OCI-LY3 (cell line): ENCODE results near the gene AOC3.
"Not testable (repeated sequence)": the region's sequence is repeated elsewhere in the genome, so short reads cannot be mapped to it uniquely, and the experiment has no call there.

ENCODE experiments used
- H2AFZ ChIP-seq: fragments of 200-600, 300-600 bp; shearing (Covaris generic); 2 replicates; pipeline ENCODE4 v1.6.0; 2014; ENCODE audit warnings: antibody characterized with exemption, low read depth, low read length
- H3K27ac ChIP-seq: fragments of 200-600, 300-600 bp; sonication (generic); 2 replicates; pipeline ENCODE4 v1.5.1; 2014; ENCODE audit warnings: mild to moderate bottlenecking, low read length, moderate library complexity, mixed read lengths
- H3K27me3 ChIP-seq: fragments of 200-600, 300-600 bp; sonication (generic); 2 replicates; pipeline ENCODE4 v1.6.1; 2014; ENCODE audit warnings: low read depth, low read length, mixed read lengths
- H3K36me3 ChIP-seq: fragments of 200-600, 300-600 bp; sonication (generic); replicated peaks from 2 replicates; pipeline ENCODE3; 2014; ENCODE audit warnings: low read depth, low read length, mixed read lengths
- H3K4me1 ChIP-seq: fragments of 300-600, 200-600 bp; sonication (generic); 2 replicates; pipeline ENCODE4 v1.6.1; 2014; ENCODE audit warnings: low read length, mixed read lengths
- H3K4me2 ChIP-seq: fragments of 200-600, 300-600 bp; sonication (generic); 2 replicates; pipeline ENCODE4 v1.6.1; 2014; ENCODE audit warnings: low read length, mixed read lengths
- H3K4me3 ChIP-seq: fragments of 300-600, 200-600 bp; sonication (generic); 2 replicates; pipeline ENCODE4 v1.5.1; 2014; ENCODE audit warnings: antibody characterized with exemption, mild to moderate bottlenecking, low read length, moderate library complexity
- H3K79me2 ChIP-seq: fragments of 300-600, 200-600 bp; shearing (Covaris generic); 2 replicates; pipeline ENCODE4 v1.6.1; 2014; ENCODE audit warnings: mild to moderate bottlenecking, low read length, mixed read lengths
- H3K9ac ChIP-seq: fragments of 300-600, 200-600 bp; shearing (Covaris generic); 2 replicates; pipeline ENCODE4 v1.6.0; 2014; ENCODE audit warnings: mild to moderate bottlenecking, low read length, moderate library complexity
- H3K9me3 ChIP-seq: fragments of 200-600, 300-600 bp; shearing (Covaris generic); 2 replicates; pipeline ENCODE4 v1.6.1; 2014; ENCODE audit warnings: low read length, mixed read lengths; ENCODE audit not compliant: insufficient read depth
- H4K20me1 ChIP-seq: fragments of 200-600, 300-600 bp; sonication (generic); 2 replicates; pipeline ENCODE4 v1.6.1; 2016; ENCODE audit warnings: low read length, mixed read lengths; ENCODE audit not compliant: insufficient read depth
- CTCF ChIP-seq: fragments of 200-600, 300-600 bp; sonication (generic); IDR thresholded peaks from 2 replicates; pipeline ENCODE4 v1.5.1; 2014; ENCODE audit warnings: antibody characterized with exemption, low read length, low read depth
- EZH2phosphoT487 ChIP-seq: fragments of 200-600 bp; shearing (Covaris generic); IDR thresholded peaks from 2 replicates; pipeline ENCODE4 v1.6.1; 2018; ENCODE audit warnings: antibody characterized with exemption, mixed run types, low read depth

AOC3 gene

GRCh38 chr17:42855048-42855596 is 4.1 kb downstream of the AOC3 start:
- no peaks in the 10 kb centered on the region for H3K79me2 ChIP-seq
- H3K4me1 ChIP-seq, result no peaks in the 10 kb centered on the region
- no peak overlapping the region for H3K9ac ChIP-seq
- no peaks in the 10 kb centered on the region for H3K36me3 ChIP-seq
- no peak overlapping the region for H3K4me2 ChIP-seq
- TF ChIP-seq EZH2phosphoT487, result no peak
- TF ChIP-seq CTCF, result no peak
- H3K27me3 ChIP-seq, result no peaks in the 10 kb centered on the region
- H3K4me3 ChIP-seq, result no peak overlapping the region
- no peaks in the 10 kb centered on the region for H4K20me1 ChIP-seq
- H3K9me3 ChIP-seq, result no peaks in the 10 kb centered on the region
- H2AFZ ChIP-seq, result no peak overlapping the region
- H3K27ac ChIP-seq, result no peak overlapping the region

- H3K4me3 ChIP-seq, H3K27me3 ChIP-seq, H3K9ac ChIP-seq, H3K27ac ChIP-seq, H3K79me2 ChIP-seq, H3K4me2 ChIP-seq, H3K4me1 ChIP-seq, H3K9me3 ChIP-seq, H2AFZ ChIP-seq, H4K20me1 ChIP-seq, H3K36me3 ChIP-seq: not testable (repeated sequence)
Observed at GRCh38 chr17:42856093-42856492, 5.1 kb downstream of the AOC3 start.

- not testable (repeated sequence) for H3K4me2 ChIP-seq, H3K36me3 ChIP-seq, H4K20me1 ChIP-seq, H3K27me3 ChIP-seq, H3K9ac ChIP-seq, H3K79me2 ChIP-seq, H3K9me3 ChIP-seq, H3K4me1 ChIP-seq, H3K4me3 ChIP-seq, H3K27ac ChIP-seq, H2AFZ ChIP-seq
Observed at GRCh38 chr17:42856516-42856915, 5.5 kb downstream of the AOC3 start.

GRCh38 chr17:42857389-42857788 is 6.4 kb downstream of the AOC3 start:
- Histone ChIP-seq H3K9ac (no peak overlapping the region), H3K27me3 (no peaks in the 10 kb centered on the region), H3K4me1 (no peaks in the 10 kb centered on the region), H3K4me2 (no peak overlapping the region), H4K20me1 (no peaks in the 10 kb centered on the region), H2AFZ (no peak overlapping the region), H3K36me3 (no peaks in the 10 kb centered on the region), H3K27ac (no peak overlapping the region), H3K4me3 (no peak overlapping the region), H3K79me2 (no peaks in the 10 kb centered on the region), H3K9me3 (no peaks in the 10 kb centered on the region)
- TF ChIP-seq CTCF, result no peak
- TF ChIP-seq EZH2phosphoT487, result no peak

GRCh38 chr17:42865638-42866094 is 14.7 kb downstream of the AOC3 start:
- no peaks in the 10 kb centered on the region for H3K36me3 ChIP-seq
- peaks cover 10% of the 10 kb centered on the region; the same call in 1 of the 2 replicates for H3K27me3 ChIP-seq
- no peak overlapping the region for H3K4me3 ChIP-seq
- H4K20me1 ChIP-seq, result no peaks in the 10 kb centered on the region
- no peaks in the 10 kb centered on the region for H3K4me1 ChIP-seq
- H3K9ac ChIP-seq, result no peak overlapping the region
- no peaks in the 10 kb centered on the region for H3K9me3 ChIP-seq
- H3K4me2 ChIP-seq, result no peak overlapping the region
- no peaks in the 10 kb centered on the region for H3K79me2 ChIP-seq
- TF ChIP-seq CTCF (no peak), EZH2phosphoT487 (no peak)
- H2AFZ ChIP-seq, result no peak overlapping the region
- no peak overlapping the region for H3K27ac ChIP-seq
